CD14-positive monocyte (primary cell): ENCODE measurements around the gene TM6SF1. TPM values are rescaled to one million over a fixed set of nuclear protein-coding genes. Genes with fewer than 3 reads are reported as not detected.

Source experiments
- DNase-seq, 3 donors: peaks; one replicate each; pipeline ENCODE4 v3.0.0-alpha.2; 2011 to 2022
- H2AFZ ChIP-seq: 2 replicates; pipeline ENCODE4 v1.6.0; 2012; ENCODE audit warnings: mild to moderate bottlenecking, low read depth, low read length, inconsistent platforms; ENCODE audit not compliant: insufficient read depth, poor library complexity, severe bottlenecking
- H3K27ac ChIP-seq, 2 donors: 1 replicate in 1 of 2; 2 replicates in 1 of 2; pipeline ENCODE4 v1.5.1; 2012 to 2013; ENCODE audit warnings: low read length in 2 of 2, control low read depth in 1 of 2, inconsistent platforms in 1 of 2, low read depth in 1 of 2, mild to moderate bottlenecking in 1 of 2
- H3K27me3 ChIP-seq, 2 donors: one replicate each; pipeline versions ENCODE4 v1.6.0 to v1.6.1; 2011 to 2013; ENCODE audit warnings: low read length in 2 of 2; ENCODE audit not compliant: control insufficient read depth in 2 of 2, insufficient read depth in 2 of 2
- H3K36me3 ChIP-seq, 2 donors: replicated peaks in 1 of 2; 1 replicate in 1 of 2; 2 replicates in 1 of 2; pipeline versions ENCODE4 v1.5.1 to v1.6.1; 2012 to 2013; ENCODE audit warnings: low read length in 2 of 2, control low read depth in 1 of 2, inconsistent platforms in 1 of 2, mild to moderate bottlenecking in 1 of 2; ENCODE audit not compliant: insufficient read depth in 2 of 2, control insufficient read depth in 1 of 2
- H3K4me1 ChIP-seq, 2 donors: 1 replicate in 1 of 2; 2 replicates in 1 of 2; pipeline versions ENCODE4 v1.5.1 to v1.6.1; 2012 to 2013; ENCODE audit warnings: low read length in 2 of 2, control low read depth in 1 of 2, inconsistent platforms in 1 of 2, mild to moderate bottlenecking in 1 of 2, moderate library complexity in 1 of 2; ENCODE audit not compliant: insufficient read depth in 2 of 2, control insufficient read depth in 1 of 2
- H3K4me2 ChIP-seq: replicated peaks from 2 replicates; pipeline ENCODE3; 2012; ENCODE audit warnings: low read length, moderate library complexity, mild to moderate bottlenecking; ENCODE audit not compliant: poor library complexity, severe bottlenecking; ENCODE audit errors: extremely low read depth
- H3K4me3 ChIP-seq, 3 experiments: fragments of 200-600 bp in 1 of 3; sonication (generic) in 1 of 3; replicated peaks in 1 of 3; 1 replicate in 2 of 3; 2 replicates in 1 of 3; pipeline ENCODE4 v1.5.1; 2011 to 2013; ENCODE audit warnings: low read length in 3 of 3, mild to moderate bottlenecking in 3 of 3, control low read depth in 2 of 3, low read depth in 2 of 3, inconsistent platforms in 1 of 3, moderate library complexity in 1 of 3
- H3K79me2 ChIP-seq: 2 replicates; pipeline ENCODE4 v1.6.0; 2012; ENCODE audit warnings: mild to moderate bottlenecking, control low read depth, inconsistent platforms, low read length, moderate library complexity; ENCODE audit not compliant: insufficient read depth
- H3K9ac ChIP-seq: 2 replicates; pipeline ENCODE4 v1.6.0; 2017; ENCODE audit warnings: low read length, mild to moderate bottlenecking; ENCODE audit not compliant: insufficient read depth, poor library complexity, severe bottlenecking
- H3K9me3 ChIP-seq, 2 donors: replicated peaks in 1 of 2; 1 replicate in 1 of 2; 2 replicates in 1 of 2; pipeline versions ENCODE4 v1.5.1 to v1.6.1; 2012 to 2013; ENCODE audit warnings: low read length in 2 of 2, control low read depth in 1 of 2; ENCODE audit not compliant: control insufficient read depth in 1 of 2, insufficient read depth in 1 of 2
- H4K20me1 ChIP-seq: 2 replicates; pipeline ENCODE4 v1.6.0; 2012; ENCODE audit warnings: mild to moderate bottlenecking, low read length, control low read depth, moderate library complexity; ENCODE audit not compliant: insufficient read depth
- H3K27ac Mint-ChIP-seq, 7 donors: one replicate each; pipeline ENCODE4 v1.8.0; 2020; ENCODE audit warnings: mild to moderate bottlenecking in 7 of 7, mixed read lengths in 7 of 7, moderate library complexity in 6 of 7, inconsistent platforms in 2 of 7
- H3K27me3 Mint-ChIP-seq, 3 donors: one replicate each; pipeline ENCODE4 v1.8.0; 2021 to 2022; ENCODE audit warnings: low read depth in 3 of 3, mild to moderate bottlenecking in 3 of 3, mixed read lengths in 3 of 3, moderate library complexity in 3 of 3, inconsistent platforms in 1 of 3
- H3K36me3 Mint-ChIP-seq, 2 donors: one replicate each; pipeline ENCODE4 v1.8.0; 2020; ENCODE audit warnings: mixed read lengths in 2 of 2, inconsistent platforms in 1 of 2, mild to moderate bottlenecking in 1 of 2
- H3K4me1 Mint-ChIP-seq: one replicate; pipeline ENCODE4 v1.8.0; 2020; ENCODE audit warnings: mild to moderate bottlenecking, mixed read lengths
- H3K4me3 Mint-ChIP-seq, 2 donors: one replicate each; pipeline ENCODE4 v1.8.0; 2020; ENCODE audit warnings: mild to moderate bottlenecking in 2 of 2, mixed read lengths in 2 of 2, moderate library complexity in 1 of 2
- H3K9me3 Mint-ChIP-seq, 7 donors: one replicate each; pipeline ENCODE4 v1.8.0; 2020 to 2022; ENCODE audit warnings: mixed read lengths in 7 of 7, mild to moderate bottlenecking in 6 of 7, moderate library complexity in 6 of 7, inconsistent platforms in 2 of 7
- CTCF ChIP-seq: fragments of 200-600 bp; IDR thresholded peaks from one replicate; pipeline ENCODE4 v1.8.0; 2022; ENCODE audit warnings: antibody characterized with exemption, mild to moderate bottlenecking
- WGBS: methylation state at CpG from one replicate; pipeline ENCODE4 v1.1.5; 2013; ENCODE audit warnings: missing lambda C conversion rate; ENCODE audit not compliant: insufficient coverage; 5-methylcytosine and 5-hydroxymethylcytosine counted together
- intact Hi-C, 2 donors: fragments of 100-400 bp; cut with micrococcal nuclease; formaldehyde crosslinking; loops; one replicate each; pipeline versions ENCODE4 v1.15.0 to v1.15.1; 2023
- polyA plus RNA-seq, 3 donors: library from polyadenylated mRNA; depleted of rRNA in 1 of 3; unstranded in 2 of 3; stranded (reverse) in 1 of 3; fragments of 300-500 nt in 2 of 3; fragments of >200 nt in 1 of 3; fragmentation: Illumina TruSeq in 2 of 3; gene quantifications; 1 replicate in 2 of 3; 2 replicates in 1 of 3; pipeline ENCODE4 v1.2.3, GENCODE V29; 2012 to 2021

Gene TM6SF1
- polyA plus RNA-seq, 3 donors = 21.3 to 46.0 (median 35.4) TPM

- H3K4me3 Mint-ChIP-seq = no peak overlapping the region
- no peaks in the 10 kb centered on the region for H3K4me1 Mint-ChIP-seq
- no peaks in the 10 kb centered on the region for H3K4me1 ChIP-seq
- H3K9ac ChIP-seq = no peak overlapping the region
- no peaks in the 10 kb centered on the region for H3K36me3 ChIP-seq
- H3K4me2 ChIP-seq = no peak overlapping the region
- H3K27me3 Mint-ChIP-seq = peaks cover 2% of the 10 kb centered on the region in 3 donors
- intact Hi-C loops = no loop called here
- TF ChIP-seq CTCF = no peak
- peaks cover 0 to 9% (median 0%) of the 10 kb centered on the region in 7 donors for H3K9me3 Mint-ChIP-seq
- DNase-seq = no peak
- H3K27ac ChIP-seq = no peak overlapping the region
- no peaks in the 10 kb centered on the region for H3K27me3 ChIP-seq
- H3K27ac Mint-ChIP-seq = no peak overlapping the region
- H3K4me3 ChIP-seq = no peak overlapping the region
- 100% methylated on average over 1 of the region's 3 CpGs for WGBS
- H2AFZ ChIP-seq = no peak overlapping the region
- H3K79me2 ChIP-seq = no peaks in the 10 kb centered on the region
- no peaks in the 10 kb centered on the region for H3K9me3 ChIP-seq
- H3K36me3 Mint-ChIP-seq = peaks cover 0 to 2% of the 10 kb centered on the region in 2 donors
- no peaks in the 10 kb centered on the region for H4K20me1 ChIP-seq
These were observed 37.3 kb downstream of the TM6SF1 start for GRCh38 chr15:83144771-83145170.

- H3K36me3 ChIP-seq = no peaks in the 10 kb centered on the region
- Mint-ChIP-seq H3K36me3 (peaks cover 3 to 6% of the 10 kb centered on the region in 2 donors), H3K27me3 (no peaks in the 10 kb centered on the region), H3K9me3 (no peaks in the 10 kb centered on the region), H3K4me3 (no peak overlapping the region), H3K4me1 (no peaks in the 10 kb centered on the region), H3K27ac (no peak overlapping the region)
- no peak overlapping the region for H3K27ac ChIP-seq
- H3K4me1 ChIP-seq = no peaks in the 10 kb centered on the region
- no peaks in the 10 kb centered on the region for H3K79me2 ChIP-seq
- no peak for DNase-seq
- H3K27me3 ChIP-seq = no peaks in the 10 kb centered on the region
- H3K9ac ChIP-seq = no peak overlapping the region
- H4K20me1 ChIP-seq = no peaks in the 10 kb centered on the region
- H3K4me2 ChIP-seq = no peak overlapping the region
- no peak overlapping the region for H2AFZ ChIP-seq
- intact Hi-C loops = no loop called here
- no CpG with 5 or more reads among the region's 1 CpG for WGBS
- TF ChIP-seq CTCF = no peak
- H3K4me3 ChIP-seq = no peak overlapping the region
- H3K9me3 ChIP-seq = no peaks in the 10 kb centered on the region
These were observed 45.8 kb downstream of the TM6SF1 start for GRCh38 chr15:83153288-83153687.
